GM18861 (cell line): Measurements from ENCODE around the gene ASPHD1.
"Not testable (repeated sequence)": the region's sequence is repeated elsewhere in the genome, so short reads cannot be mapped to it uniquely, and the experiment has no call there.

ENCODE experiments used
- ATAC-seq: cut with Tn5 transposase; IDR thresholded peaks from one replicate; pipeline ENCODE4 v1.9.1; 2021; ENCODE audit not compliant: unreplicated experiment

The ASPHD1 gene

DNA sequence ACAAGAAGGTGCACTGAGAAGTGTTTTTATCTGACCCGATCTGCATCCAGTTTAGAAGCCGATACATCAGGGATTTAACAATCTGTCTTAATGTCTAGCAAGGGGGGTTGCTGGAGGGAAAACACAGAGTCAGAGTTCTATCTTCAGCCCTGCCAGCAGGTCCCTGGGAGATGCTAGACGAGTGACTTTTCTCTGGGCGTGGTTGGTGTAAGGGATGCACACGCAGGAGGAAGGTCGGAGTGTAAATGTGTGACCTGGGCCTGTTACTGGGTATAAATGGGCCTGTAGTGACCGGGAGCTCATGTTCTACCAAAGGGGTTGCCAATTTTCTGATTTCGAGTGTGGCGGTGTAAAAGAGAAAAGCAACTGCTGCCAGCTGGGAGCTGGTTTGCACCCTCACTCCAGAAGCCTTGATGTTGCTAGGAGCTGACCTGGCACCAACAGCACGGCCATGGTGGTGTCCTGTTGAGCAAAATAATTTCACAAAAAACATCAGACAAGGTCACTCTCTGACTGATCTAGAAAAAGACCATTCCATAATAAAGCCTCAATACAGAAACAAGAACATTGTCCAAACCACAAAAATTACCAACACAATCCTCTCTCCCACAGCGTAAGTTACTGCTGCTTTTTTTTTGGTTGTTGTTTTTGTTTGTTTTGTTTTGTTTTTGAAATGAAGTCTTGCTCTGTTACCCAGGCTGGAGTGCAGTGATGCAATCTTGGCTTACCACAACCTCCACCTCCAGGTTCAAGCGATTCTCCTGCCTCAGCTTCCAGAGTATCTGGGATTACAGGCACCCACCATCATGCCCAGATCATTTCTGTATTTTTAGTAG, 27.0 kb downstream of the ASPHD1 start:
- ATAC-seq: no peak

DNA sequence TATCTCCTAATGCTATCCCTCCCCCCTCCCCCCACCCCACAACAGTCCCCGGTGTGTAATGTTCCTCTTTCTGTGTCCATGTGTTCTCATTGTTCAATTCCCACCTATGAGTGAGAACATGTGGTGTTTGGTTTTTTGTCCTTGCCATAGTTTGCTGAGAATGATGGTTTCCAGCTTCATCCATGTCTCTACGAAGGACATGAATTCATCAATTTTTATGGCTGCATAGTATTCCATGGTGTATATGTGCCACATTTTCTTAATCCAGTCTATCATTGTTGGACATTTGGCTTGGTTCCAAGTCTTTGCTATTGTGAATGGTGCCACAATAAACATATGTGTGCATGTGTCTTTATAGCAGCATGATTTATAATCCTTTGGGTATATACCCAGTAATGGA, 31.5 kb downstream of the ASPHD1 start:
- not testable (repeated sequence) for ATAC-seq

DNA sequence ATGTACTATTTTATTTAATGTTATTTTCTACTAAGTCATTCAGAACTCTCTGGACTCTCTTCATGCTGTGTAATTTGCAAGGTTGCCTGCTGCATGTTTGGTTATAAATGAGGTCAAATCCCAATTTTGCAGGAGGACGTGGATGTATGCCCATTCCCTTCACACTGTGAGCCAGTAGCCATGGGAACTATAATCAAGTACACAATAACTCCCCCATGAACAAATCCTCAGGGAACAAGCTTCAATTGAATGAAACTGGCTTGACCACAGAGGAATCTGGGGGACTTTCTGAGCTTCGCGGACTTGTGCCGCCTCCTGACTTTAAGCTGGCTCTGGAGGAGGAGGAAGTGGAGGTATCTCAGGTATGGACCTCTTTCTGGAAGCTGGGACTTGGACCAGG, 40.4 kb downstream of the ASPHD1 start:
- no peak for ATAC-seq

DNA sequence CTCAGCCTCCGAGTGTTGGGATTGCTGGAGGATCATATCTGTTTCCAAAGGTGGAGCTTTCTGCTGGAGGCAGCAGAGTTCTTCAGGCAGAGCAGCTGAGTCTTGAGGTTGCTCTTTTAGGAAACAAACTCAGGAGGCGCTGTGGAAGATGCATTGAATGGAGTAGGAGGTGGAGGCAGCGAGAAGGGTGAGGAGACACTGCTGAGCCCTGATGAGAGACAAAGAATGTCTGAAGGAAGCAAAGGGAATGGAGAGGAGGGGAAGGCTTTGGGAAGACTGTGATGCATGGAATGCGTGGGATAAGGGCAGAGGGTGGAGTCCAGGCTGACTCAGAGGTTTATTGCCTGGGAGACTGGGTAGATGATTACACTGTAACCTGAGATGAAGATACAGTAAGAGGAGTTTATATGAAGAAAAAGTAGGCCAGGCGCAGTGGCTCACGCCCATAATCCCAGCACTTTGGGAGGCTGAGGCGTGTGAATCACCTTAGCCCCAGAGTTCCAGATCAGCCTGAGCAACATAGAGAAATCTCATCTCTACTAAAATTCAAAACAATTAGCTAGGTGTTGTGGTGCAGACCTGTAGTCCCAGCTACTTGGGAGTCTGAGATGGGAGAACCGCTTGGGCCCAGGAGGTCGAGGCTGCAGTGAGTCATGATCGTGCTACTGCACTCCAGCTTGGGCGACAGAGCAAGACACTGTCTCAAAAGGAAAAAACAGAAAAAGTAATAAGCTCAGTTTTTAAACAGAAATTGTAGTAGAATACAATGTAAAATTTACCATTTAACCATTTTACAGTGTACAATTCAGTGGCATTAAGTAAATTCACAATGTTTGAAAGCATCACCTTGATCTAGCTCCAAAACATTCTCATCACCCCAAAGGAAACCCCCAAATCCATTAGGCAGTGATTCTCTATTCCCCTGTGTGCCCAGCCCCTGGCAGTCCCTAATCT, 43.8 kb downstream of the ASPHD1 start:
- ATAC-seq: no peak

DNA sequence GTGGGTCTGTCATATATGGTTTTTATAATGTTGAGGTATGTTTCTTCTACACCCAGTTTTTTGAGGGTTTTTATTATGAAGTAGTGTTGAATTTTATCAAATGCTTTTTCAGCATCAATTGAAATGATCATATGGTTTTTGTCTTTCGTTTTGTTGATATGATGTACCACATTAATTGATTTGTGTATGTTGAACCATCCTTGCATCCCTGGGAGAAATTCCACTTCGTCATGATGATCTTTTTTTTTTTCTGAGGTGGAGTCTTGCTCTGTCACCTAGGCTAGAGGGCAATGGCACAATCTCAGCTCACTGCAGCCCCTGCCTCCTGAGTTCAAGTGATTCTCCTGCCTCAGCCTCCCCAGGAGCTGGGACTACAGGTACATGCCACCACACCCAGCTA, 47.6 kb downstream of the ASPHD1 start:
- ATAC-seq: no peak

DNA sequence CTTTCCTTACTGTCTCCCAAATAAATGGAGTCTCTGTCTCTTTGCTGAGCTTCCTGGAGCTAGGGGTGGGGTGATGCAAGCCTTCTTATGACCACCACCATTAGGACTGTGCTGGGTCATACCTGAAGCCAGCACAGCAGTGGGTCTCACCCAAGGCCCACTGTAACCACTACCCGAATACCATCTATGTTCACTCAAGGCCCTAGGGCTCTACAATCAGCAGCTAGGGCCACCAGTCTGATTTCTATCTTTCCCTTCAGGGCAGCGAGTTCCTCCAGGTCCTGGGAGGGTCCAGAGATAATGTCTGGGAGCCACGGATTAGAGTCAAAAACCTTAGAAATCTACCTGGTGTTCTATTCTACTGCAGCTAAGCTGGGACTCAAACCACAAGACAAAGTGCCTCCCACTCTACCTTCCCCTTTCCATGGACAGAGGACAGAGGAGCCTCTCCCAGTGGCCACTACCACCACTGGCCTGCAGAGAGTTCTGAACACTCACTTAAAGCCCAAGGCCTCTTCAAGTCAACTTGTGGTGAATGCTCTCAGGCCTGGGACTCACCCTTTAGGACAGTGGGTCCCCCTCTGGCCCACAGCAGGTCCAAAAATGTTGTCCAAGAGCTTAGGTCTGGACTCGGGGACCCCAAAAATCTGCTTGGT, 50.6 kb downstream of the ASPHD1 start:
- ATAC-seq: no peak

GRCh38 chr16:29951625-29952365, 51.5 kb downstream of the ASPHD1 start:
- no peak for ATAC-seq
